ENCODE results near the gene IL10RB.
A peak's percentile ranks its signal among the peaks of the same experiment; 100 is the strongest.

IL10RB gene

DNA sequence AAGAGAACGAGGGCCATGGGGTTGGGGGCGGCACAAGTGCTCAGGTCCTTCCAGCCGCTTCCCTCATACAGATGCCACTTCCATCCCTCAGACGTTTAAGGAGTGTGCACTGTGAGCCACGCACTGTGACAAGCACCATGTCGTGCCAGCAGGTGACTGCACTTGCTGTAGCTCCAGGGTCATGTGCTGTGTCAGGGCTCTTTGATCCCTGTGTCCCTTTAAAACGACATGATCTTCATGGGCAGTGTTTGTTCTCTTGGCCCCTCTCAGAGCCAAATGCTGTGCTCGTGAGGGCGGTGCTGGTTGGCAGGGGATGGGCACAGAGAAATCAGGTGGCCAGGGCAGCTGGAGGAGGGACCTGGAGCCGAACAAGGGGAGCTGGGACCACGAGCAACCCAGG lies 19.9 kb downstream of the IL10RB start (continued):
- TF ChIP-seq TCF4 (CRISPR knock-in tag; IDR thresholded peaks at IDR 0.05; ENCODE audit: borderline replicate concordance) (no peak), OSR1 (CRISPR knock-in tag; IDR thresholded peaks at IDR 0.05) (no peak), PATZ1 (CRISPR knock-in tag; IDR thresholded peaks at IDR 0.05; ENCODE audit: borderline replicate concordance) (no peak), ZFP30 (CRISPR knock-in tag; IDR thresholded peaks at IDR 0.05) (no peak), ZNF8 (CRISPR knock-in tag; IDR thresholded peaks at IDR 0.05) (no peak), ZNF70 (CRISPR knock-in tag; IDR thresholded peaks at IDR 0.05) (no peak)

- ATAC-seq: peak; percentile 45
- TF ChIP-seq ZNF565 (CRISPR knock-in tag; conservative IDR thresholded peaks at IDR 0.05; ENCODE audit: low read depth) (no peak), ISL1 (CRISPR knock-in tag; IDR thresholded peaks at IDR 0.05) (no peak), PATZ1 (CRISPR knock-in tag; IDR thresholded peaks at IDR 0.05; ENCODE audit: borderline replicate concordance) (no peak), RARB (CRISPR knock-in tag; IDR thresholded peaks at IDR 0.05) (no peak), ESRRG (CRISPR knock-in tag; IDR thresholded peaks at IDR 0.05) (no peak), ZNF70 (CRISPR knock-in tag; IDR thresholded peaks at IDR 0.05) (no peak), TCF4 (CRISPR knock-in tag; IDR thresholded peaks at IDR 0.05; ENCODE audit: borderline replicate concordance) (no peak), PPARA (CRISPR knock-in tag; IDR thresholded peaks at IDR 0.05; ENCODE audit: borderline replicate concordance) (no peak), OSR1 (CRISPR knock-in tag; IDR thresholded peaks at IDR 0.05) (no peak), ZC3H10 (CRISPR knock-in tag; IDR thresholded peaks at IDR 0.05) (no peak), ZNF8 (CRISPR knock-in tag; IDR thresholded peaks at IDR 0.05) (no peak), ZFP3 (CRISPR knock-in tag; IDR thresholded peaks at IDR 0.05) (no peak)
- TF ChIP-seq, protein P1, sequence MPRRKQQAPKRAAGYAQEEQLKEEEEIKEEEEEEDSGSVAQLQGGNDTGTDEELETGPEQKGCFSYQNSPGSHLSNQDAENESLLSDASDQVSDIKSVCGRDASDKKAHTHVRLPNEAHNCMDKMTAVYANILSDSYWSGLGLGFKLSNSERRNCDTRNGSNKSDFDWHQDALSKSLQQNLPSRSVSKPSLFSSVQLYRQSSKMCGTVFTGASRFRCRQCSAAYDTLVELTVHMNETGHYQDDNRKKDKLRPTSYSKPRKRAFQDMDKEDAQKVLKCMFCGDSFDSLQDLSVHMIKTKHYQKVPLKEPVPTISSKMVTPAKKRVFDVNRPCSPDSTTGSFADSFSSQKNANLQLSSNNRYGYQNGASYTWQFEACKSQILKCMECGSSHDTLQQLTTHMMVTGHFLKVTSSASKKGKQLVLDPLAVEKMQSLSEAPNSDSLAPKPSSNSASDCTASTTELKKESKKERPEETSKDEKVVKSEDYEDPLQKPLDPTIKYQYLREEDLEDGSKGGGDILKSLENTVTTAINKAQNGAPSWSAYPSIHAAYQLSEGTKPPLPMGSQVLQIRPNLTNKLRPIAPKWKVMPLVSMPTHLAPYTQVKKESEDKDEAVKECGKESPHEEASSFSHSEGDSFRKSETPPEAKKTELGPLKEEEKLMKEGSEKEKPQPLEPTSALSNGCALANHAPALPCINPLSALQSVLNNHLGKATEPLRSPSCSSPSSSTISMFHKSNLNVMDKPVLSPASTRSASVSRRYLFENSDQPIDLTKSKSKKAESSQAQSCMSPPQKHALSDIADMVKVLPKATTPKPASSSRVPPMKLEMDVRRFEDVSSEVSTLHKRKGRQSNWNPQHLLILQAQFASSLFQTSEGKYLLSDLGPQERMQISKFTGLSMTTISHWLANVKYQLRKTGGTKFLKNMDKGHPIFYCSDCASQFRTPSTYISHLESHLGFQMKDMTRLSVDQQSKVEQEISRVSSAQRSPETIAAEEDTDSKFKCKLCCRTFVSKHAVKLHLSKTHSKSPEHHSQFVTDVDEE (CRISPR knock-in tag; IDR thresholded peaks at IDR 0.05): no peak
- TF ChIP-seq, protein P2, sequence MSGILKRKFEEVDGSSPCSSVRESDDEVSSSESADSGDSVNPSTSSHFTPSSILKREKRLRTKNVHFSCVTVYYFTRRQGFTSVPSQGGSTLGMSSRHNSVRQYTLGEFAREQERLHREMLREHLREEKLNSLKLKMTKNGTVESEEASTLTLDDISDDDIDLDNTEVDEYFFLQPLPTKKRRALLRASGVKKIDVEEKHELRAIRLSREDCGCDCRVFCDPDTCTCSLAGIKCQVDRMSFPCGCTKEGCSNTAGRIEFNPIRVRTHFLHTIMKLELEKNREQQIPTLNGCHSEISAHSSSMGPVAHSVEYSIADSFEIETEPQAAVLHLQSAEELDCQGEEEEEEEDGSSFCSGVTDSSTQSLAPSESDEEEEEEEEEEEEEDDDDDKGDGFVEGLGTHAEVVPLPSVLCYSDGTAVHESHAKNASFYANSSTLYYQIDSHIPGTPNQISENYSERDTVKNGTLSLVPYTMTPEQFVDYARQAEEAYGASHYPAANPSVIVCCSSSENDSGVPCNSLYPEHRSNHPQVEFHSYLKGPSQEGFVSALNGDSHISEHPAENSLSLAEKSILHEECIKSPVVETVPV (CRISPR knock-in tag; IDR thresholded peaks at IDR 0.05): no peak
- TF ChIP-seq, protein P3, sequence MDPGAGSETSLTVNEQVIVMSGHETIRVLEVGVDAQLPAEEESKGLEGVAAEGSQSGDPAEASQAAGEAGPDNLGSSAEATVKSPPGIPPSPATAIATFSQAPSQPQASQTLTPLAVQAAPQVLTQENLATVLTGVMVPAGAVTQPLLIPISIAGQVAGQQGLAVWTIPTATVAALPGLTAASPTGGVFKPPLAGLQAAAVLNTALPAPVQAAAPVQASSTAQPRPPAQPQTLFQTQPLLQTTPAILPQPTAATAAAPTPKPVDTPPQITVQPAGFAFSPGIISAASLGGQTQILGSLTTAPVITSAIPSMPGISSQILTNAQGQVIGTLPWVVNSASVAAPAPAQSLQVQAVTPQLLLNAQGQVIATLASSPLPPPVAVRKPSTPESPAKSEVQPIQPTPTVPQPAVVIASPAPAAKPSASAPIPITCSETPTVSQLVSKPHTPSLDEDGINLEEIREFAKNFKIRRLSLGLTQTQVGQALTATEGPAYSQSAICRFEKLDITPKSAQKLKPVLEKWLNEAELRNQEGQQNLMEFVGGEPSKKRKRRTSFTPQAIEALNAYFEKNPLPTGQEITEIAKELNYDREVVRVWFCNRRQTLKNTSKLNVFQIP (CRISPR knock-in tag; IDR thresholded peaks at IDR 0.05; ENCODE audit: borderline replicate concordance, low read depth): no peak
- TF ChIP-seq, protein P4, sequence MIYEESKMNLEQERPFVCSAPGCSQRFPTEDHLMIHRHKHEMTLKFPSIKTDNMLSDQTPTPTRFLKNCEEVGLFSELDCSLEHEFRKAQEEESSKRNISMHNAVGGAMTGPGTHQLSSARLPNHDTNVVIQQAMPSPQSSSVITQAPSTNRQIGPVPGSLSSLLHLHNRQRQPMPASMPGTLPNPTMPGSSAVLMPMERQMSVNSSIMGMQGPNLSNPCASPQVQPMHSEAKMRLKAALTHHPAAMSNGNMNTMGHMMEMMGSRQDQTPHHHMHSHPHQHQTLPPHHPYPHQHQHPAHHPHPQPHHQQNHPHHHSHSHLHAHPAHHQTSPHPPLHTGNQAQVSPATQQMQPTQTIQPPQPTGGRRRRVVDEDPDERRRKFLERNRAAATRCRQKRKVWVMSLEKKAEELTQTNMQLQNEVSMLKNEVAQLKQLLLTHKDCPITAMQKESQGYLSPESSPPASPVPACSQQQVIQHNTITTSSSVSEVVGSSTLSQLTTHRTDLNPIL (CRISPR knock-in tag; IDR thresholded peaks at IDR 0.05; ENCODE audit: low read depth): no peak
Measured at GRCh38 chr21:33286600-33287456, 20.7 kb downstream of the IL10RB start.

Data from SK-N-SH treated with all-trans-retinoic acid at 6 μM for 48 hours (cell line).